Lung microvascular endothelial cell (primary cell): Measurements from ENCODE around the gene PPP6R1. TPM values are rescaled to one million over a fixed set of nuclear protein-coding genes. Genes with fewer than 3 reads are reported as not detected.

Experiments
- DNase-seq, 2 donors: peaks; one replicate each; pipeline versions ENCODE4 v3.0.0 to v3.0.0-alpha.2; 2010; ENCODE audit warnings: low read depth in 2 of 2
- total RNA-seq: library from RNA; depleted of rRNA; stranded (reverse); fragments of >200 nt; gene quantifications from 2 replicates; pipeline ENCODE4 v1.2.1, GENCODE V29; 2014

PPP6R1 gene
- total RNA-seq, 1 donor from 2014 or later, result 24.8 TPM

DNA sequence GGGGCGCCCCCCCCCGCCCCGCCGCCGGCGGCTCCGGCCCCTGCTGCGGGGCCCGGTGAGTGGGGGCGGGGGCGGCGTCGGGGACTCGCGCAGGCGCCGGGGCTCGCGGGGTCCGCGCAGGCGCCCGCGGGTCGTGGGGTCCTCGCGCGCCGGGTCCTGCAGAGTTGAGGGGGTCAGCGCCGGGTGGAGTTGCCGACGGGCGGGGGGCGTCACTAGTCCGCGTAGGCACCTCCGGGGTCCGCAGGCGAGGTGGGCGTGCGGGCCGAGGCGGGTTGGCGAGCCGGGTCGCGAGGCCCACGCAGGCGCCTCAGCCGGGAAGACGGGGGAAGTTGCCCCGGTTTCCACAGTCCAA, 365 bp downstream of the PPP6R1 start:
- DNase-seq, result no peak

DNA sequence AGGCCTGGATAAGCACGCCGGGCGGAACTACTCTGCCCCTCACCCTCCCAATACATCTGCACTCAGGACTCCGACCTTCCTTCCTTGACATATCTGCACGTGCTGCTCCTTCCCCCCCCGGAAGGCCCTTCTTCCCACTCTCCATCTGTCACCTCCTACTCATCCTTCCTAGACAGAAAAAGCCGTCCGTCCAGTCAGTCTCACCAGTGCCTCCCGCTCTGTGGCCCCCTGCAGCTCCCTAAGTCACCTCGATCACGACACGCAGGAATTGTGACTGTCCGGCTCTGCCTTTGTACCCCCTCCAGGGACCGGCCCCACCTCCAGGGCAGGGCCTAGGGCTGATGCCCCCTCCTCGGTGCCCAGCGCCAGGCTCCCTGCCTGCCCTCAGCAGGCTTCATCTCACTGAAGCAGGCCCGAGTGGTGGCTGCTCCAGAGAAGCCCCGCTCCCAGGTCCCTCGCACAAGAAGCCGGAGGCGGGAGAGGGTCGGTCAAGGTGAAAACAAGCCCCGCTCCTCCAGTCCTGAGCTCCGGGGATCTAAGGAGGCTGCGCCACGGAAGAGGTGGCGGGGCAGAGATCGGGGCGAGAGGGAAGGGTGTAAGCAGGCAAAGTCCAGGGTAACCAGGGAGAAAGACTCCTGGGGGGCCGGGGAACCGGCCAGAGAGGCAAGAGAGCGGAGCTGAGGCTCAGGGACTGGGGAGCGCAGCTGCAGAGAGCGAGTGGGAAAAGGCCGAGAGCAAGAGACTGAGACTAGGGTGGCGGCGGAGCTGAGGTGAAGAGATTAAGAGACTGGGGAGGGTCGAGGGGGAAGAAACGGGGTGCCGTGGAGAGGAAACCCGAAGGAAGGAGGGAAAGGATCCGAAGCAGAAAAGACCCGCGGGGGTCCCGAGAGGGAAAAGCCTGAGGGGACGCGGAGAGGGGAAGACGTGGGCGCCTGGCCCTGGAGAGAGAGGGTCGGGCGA, 1.1 kb downstream of the PPP6R1 start:
- peak; percentile 17 for DNase-seq

DNA sequence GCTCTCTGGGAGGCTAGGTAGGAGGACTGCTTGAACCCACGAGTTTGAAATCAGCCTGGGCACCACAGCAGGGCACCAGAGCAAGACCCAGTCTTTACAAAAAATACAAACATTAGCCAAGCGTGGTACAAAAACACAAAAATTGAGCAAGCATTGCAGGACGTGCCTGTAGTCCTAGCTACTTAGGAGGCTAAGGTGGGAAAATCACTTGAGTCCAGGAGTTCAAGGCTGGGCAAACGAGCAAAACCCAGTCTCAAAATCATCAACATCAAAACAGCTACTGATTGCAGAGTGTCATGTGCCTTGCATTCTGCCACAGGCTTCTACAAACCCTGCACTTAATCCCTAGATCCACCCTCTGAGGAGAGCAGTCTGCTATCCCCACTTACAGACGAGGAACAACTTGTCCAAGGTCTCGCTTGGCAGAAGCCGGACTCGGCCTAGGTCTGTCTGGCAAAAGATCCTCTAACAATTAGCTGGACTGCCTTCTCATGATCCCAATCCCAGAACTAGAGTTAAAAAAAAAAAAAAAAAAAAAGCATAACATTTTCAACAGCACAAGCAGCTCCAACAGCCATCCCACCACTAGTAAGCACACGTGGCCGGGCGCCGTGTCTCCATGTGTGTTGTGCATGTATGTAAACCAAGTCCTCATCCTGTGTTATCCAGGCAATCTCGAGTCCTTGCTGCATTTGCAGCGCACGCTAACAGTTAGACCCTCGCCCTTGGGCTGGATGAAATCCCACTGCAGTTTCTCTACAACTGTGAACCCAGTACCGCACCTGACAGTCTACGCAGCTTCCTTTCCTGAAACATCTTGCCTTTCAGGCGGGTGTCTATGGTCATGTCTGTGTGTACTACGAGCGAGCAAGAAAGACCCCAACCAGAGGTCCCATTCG, 2.0 kb downstream of the PPP6R1 start:
- peak in 1 of 2 donors; percentile 11 for DNase-seq

DNA sequence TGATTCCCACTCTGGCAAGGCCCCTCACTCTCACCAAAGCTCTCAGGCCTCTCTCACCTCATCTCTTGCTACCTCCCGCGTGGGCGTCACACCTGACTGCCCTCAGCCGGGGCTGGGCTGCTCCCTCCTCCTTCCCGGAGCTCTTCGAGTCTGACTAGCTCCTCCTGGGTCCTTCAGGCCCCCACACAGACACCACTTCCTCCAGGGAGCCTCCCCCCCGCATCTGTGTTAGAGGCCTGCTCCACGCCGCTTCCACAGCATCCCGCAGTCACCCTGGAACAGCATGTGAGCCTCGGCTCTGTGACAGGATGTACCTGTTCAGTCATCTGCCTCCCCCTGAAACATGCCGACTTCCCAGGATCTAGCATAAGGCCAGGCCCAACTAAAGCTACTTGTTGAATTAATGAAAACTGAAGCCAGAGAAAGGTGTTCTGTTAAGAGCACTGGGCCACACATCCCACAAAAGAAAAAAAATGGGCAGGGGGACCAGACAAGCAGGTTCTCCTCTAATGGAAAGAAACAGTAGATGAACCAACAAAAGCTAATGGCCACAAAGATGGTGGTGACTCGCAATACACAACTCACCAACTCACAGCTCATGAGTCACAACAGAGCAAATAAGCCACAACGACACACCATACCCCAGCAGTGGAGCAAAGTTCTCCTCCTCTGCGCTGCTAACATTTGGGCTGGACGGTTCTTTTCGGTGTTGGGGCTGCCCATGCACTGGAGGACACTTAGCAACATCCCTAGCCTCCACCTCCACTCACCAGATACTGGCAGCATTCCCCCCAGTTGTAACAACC, 3.0 kb downstream of the PPP6R1 start:
- DNase-seq, result no peak

DNA sequence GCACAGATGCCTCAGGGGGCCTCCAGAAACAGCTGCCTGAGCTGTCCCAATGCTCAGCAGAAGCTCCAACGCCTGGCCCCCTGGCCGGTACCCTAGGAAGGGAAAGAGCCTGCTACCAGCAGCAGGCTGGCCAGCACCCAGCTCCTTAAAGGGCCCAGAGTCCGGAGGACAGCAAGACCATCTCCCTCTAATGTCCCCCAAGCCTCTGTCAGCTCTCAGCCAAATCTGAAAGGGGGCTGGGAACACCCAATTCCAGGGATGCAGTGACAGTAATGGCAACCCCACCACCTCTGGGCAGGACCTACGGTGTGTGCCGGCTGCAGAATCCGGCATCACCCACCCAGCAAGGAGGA, 4.2 kb downstream of the PPP6R1 start:
- DNase-seq, result no peak

DNA sequence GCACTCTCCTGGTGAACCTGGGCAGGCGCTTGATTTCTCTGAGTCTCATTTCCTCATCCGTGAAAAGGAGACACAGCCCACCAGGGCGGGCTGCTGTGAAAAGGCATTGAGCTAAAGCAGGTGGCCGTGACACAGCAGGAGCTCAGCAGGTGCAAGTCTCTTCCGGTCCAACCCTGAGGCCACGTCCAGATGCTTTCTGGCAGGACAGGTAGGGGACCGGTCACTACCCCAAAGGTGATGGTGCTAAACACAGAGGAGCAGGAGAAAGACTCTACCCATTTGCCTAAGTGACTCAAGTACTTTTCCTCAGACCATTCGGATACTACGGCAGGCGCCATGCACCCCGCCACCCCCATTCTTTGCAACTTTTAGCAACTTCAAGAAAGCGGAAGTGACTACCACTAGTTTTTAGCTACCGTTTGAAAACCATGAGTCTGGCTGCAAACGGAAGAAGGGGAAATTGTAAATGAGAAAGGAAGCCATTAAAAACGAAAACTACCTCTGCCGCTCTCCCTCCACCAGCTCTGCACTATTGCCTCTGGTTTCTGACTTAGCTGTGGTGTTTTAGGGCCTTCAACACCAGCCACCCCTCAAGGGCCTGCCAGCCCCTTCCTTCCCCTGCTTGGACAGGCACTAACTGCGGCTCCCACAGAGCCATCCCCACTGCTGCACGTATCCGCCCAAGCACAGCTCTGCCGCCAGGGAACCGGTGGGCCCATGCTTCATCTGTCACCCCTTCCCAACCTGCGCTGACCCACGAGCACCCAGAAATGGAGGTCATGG, 4.8 kb downstream of the PPP6R1 start:
- DNase-seq, result peak in 1 of 2 donors; percentile 12

DNA sequence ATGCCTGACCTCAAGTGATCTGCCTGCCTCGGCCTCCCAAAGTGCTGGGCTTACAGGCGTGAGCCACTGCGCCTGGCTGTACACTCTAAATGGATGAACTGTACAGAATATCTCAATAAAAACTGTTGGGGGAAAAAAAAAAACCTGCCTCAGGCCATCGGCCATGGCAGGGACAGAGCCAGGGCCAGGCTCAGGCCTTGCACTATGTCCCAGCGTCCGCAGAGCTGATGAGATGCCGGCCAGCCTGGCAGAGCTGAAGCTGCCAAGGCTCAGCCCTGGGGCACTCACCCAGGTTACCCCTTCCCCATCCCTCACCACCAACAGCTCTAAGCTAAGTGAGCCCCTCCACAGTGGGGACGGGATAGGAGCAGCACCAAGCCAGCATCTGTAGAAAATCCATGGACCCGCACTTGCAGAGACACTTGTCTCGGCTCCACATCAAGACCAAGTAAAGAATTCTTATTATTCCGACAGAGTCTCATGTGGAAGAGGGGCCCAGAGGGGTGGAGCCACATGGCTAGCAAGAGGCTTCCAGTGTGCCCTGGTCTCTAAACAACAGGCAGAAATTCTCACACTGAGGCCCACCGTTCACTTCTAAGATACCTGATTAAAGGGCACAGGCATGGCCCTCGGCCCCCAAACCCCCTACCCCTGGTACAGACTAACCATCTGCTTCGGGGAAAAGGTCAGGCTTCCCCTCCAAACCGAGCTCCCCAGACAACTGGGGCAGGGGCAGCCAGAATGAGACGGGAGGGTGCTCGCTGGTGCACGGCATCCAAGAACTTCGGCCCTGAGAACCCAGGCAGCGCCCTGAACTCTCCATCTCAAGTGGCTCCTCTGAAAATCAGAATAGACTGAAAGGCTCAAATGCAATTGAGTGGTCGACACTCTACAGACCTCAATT, 5.8 kb downstream of the PPP6R1 start:
- no peak for DNase-seq

DNA sequence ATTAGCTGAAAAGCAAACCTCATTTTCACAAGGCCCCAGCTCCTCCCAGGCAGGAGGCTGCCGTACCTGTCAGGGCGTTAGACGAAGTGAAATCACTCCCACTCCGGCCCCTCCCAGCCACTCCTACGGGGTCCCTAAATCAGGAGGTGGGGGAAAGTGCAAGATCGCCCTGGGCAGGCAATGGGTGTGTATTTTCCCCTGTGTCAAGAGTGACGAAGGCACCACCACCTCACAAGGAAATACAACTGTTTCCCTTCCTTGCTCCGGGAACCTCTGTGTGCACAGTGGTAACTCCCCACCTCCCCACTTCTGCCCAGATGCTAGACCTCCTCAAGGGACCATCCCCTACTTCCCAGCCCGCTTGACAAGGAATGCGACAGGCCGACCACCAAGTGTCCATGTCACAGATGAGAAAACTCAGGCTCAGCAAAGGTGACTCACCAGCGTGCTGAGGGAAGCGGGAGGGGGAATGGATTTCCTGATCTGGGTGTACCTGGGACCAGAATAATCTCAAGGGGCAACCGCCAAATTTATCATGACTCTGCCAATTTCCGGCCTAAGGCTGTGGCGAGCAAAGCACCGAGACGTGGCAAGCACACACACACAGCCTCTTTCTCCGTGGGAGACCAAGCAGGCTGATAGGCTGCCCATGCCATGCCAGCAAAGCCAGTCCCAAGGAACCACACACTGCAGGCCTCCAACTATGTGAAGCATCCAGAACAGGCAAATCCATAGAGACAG, 7.3 kb downstream of the PPP6R1 start:
- peak; percentile 23 to 53 for DNase-seq

DNA sequence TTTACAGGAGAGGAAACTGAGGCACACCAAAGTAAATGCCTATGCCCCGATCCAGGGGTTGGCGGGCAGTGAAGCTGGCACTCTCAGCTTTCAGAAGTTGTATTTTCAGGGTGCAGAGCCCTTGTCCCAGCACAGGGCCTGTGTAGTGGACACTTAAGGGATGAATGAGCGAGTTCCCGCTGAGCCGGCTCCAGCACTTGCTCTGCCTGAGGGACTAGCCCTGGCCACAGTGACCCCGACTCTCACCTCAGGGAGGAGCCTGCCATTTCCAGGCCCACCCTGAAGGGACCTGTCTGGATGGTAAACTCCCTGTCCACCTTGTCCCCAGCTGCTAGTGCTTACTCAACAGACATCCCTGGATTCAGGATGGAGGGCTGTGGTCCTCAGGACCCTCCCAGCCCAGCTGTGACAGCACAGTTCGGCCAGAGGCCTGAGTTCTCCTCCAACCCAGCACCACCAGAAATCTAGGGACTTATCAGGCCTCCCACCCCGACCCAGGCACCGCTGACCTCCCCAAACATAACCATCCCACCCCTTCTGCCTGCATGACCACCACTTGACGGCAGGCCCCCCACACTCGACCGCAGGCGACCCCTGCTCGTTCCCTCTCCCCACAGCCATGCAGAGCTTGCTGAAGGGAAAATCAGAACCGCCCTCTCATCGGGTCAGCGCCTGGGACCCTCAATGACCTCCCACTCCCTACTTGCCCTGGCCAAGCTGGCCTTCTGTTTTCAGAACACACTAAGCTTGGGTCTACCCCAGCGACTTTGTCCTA, 8.4 kb downstream of the PPP6R1 start:
- DNase-seq, result no peak

DNA sequence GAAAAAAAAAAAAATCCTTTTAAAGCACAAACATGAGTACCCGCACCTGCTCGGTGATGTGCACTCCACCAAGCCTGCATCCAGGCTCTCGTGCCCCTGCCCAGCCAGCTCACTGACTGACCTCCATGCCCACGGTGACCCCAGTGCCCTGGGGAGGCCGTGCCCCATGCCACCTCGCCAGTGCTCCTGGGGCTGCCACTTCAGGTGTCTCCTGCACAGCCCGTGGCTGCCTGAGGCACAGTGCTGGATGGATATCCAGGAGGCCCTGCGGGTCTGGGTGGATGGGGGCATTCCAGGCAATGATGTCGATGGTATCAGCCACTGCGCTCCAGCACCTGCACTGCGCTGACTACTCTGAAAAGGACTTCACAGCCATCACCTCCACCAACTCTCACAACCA, 9.0 kb downstream of the PPP6R1 start:
- DNase-seq, result no peak

DNA sequence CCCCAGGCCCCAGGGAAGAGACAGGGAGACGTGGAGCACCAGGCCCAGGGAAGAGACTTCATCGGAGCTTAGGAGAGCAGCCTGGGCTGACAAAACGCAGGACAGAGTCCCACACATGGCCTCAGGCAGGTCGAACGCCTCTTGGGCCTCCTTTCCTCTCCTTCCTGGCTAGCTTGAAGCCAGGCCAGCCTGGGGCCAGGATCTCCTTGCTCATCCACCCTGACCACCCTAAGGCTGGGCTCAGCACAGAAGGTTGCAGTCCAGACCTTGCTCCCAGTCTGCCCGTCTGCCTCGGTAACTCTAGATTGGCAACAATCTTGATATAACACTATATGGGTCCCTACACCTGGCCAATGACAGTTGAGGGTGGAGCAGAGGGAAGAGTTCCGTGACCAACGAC, 10.1 kb downstream of the PPP6R1 start:
- DNase-seq, result no peak

DNA sequence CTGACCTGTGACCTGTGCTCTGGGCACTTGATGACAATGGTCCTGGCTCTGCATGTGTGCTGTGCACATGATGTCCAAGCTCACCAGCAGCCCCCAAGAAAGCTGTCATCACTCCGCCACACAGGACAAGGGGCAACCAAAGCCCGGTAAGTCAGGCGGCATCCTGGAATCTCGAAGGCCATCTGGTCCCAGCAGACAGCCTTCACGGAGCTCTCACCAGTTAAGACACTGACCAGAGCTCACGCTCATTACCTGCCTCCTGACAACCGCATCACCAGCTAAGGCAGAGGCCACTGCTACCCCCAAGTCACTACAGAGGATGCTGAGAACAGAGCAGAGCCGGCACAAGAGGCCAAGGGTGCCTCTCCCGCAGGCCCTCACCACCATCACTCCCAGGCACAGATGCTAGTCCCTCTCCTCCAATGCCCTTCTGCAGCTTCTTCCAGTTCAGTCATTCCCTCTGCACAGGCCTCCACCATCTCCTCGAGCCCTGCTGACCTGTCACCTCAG, 10.6 kb downstream of the PPP6R1 start:
- DNase-seq, result no peak

DNA sequence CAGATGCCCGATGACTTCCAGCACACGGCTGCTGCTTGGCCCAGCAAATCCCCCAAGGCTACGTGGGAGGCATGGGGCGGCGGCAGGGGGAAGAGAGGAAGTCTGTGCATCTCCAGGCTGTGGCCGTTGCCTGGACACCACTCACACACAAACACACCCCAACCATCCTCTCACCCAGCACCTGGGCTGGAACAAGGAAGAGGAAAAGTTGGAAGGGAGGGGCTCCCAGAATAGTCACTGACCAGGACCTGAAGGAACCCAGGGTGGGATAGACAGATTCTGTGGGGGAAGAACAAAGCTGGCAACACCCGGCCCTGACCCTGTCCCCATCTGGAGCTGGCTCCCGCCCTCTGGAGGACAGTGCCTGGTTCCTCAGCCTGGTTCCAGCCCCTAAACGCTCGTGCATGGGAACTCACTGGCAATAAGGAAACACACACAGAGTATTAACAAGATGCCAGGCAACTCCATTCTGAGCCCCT, 11.2 kb downstream of the PPP6R1 start:
- peak; percentile 35 to 66 for DNase-seq

DNA sequence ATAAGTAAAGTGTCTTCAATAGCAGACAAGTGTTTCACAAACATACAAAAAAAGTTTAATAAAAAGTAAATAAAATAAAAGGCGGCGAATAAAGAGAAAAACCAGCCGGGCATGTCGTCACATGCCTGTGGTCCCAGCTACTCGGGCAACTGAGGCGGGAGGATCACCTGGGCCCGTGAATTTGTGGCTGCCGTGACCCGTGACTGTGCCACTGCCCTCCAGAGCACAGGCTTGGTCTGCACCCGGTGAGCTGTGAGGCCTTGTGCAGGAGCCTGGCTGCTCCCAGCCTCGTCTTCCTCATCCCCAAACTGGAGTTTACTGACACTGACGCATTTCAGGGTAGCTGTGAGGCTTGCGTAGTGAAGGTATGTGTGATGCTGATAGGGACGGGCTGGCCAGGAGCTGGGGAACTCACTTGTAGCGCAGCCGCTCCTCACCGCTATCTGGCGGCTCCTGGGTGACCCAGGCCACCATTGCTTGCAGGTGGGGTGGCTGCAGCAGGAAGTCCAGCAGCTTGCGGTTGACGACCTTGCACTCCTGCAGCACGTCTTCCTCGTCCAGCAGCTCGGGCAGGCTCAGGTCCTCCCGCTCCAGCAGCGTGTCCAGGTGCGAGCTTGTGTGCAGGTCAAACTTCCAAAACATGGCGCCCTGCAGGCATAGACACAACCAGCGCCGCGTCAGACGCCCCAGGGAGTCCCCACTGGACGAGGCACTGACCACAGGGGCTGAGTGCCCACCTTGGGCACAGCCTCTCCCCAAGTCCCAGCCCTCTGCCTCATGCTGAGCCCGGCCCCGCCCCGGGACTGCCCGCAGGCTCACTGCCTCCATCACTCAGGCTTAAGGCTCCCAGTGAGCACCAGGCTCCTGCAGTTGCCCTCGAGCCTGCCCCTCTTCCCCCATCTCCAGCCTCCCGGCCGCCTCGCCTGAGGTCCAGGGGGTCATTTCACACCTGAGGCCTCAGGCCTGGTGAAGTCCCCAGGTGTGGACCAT, 12.1 kb downstream of the PPP6R1 start:
- DNase-seq, result no peak

DNA sequence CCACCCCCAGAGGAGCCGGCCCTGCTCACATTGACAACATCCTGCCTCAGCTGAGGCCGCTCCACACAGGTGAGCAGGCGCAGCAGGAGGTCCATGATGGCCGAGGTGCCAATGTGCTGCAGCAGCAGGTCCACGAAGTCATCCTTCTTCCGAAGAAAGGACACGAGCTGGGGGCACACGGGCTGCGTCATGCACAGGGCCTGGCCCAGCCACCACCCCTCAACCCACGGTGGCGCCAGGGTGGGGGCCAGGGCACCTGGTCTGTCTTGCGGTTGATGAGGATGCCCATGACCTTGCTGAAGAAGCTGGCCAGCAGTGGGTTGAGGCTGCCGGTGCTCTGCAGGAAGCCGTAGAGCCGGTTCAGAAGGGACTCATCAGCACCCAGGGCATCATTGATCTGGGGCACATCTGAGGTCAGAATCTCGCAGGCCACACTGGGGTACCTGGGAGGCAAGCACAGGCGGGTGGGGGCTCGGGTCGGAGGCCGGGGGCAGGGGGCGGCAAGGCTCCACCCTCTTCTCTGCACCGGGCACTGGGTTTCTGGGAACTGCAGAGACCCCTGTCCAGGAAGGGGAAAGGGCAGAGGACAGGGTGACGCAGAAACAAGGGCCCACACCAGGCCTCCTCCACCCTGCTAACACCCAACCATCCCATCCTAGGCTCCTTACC, 13.4 kb downstream of the PPP6R1 start:
- no peak for DNase-seq

DNA sequence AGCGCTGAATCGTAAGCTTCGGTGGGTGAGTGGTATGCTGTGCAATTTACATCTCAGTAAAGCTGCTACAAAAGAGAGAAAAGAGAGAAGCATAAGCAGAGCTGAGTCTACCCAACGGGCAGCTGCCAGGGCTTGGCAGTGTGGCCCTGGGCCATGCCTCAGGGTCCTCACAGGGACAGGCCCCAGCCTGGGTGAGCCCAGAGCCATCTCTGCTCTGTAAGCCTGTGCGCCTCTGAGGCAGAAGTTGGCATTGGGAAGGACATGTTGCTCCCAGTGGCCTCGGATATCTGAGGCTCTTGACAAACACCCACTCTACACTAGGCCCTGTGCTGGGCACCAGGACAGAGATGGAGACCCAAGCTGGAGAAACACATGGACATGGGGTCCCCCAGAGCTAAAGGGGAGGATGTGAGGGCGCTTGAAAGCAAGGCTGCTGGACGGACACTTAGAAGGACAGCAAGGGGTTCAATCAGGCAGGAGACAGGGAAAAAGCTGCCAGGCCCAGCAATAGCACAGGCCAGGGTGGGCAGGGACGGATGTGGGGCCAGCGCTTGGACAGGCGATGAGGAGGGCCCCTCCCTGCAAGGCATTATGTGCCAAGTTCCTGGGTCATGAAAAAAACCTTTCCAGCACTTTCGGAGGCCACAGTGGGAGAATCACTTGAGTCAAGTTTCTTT, 14.7 kb downstream of the PPP6R1 start:
- no peak for DNase-seq
